ENCODE results near the gene PPP1R14B.

GRCh38 chr11:64246871-64247728 is at the start of gene PPP1R14B:
- TF ChIP-seq CTCF (IDR thresholded peaks at IDR 0.05; ENCODE audit: low read depth, low read length, missing input control) (peak; percentile 9), MAX (IDR thresholded peaks at IDR 0.05) (no peak), GABPA (IDR thresholded peaks at IDR 0.05 in 1 of 2, conservative IDR thresholded peaks at IDR 0.05 in 1 of 2) (peak in 1 of 2 donors; percentile 49), JUND (IDR thresholded peaks at IDR 0.05) (no peak), SP1 (IDR thresholded peaks at IDR 0.05) (peak; percentile 34), TAF1 (conservative IDR thresholded peaks at IDR 0.05) (no peak), RAD21 (IDR thresholded peaks at IDR 0.05) (peak in 1 of 2 donors; percentile 29), YY1 (IDR thresholded peaks at IDR 0.05) (peak; percentile 95), FOXA1 (IDR thresholded peaks at IDR 0.05) (no peak), ATF3 (IDR thresholded peaks at IDR 0.05) (no peak)
